GM12878 (cell line): ENCODE data around the gene RAB3C.

ENCODE experiments used
- BHLHE40 ChIP-seq, 2 experiments: fragments of 450-650 bp in 1 of 2; IDR thresholded peaks; 2 replicates each; pipeline ENCODE4 v1.6.1; 2011 to 2017; ENCODE audit warnings: low read depth in 2 of 2, borderline replicate concordance in 1 of 2, improper control_type of control experiment in 1 of 2, low read length in 1 of 2, mild to moderate bottlenecking in 1 of 2
- CBFB ChIP-seq: IDR thresholded peaks from 2 replicates; pipeline ENCODE4 v1.6.1; 2016; ENCODE audit warnings: antibody characterized with exemption, low read depth
- CTCF ChIP-seq, 3 experiments: IDR thresholded peaks in 2 of 3; conservative IDR thresholded peaks in 1 of 3; 2 replicates each; pipeline ENCODE4 v1.5.1; 2011; ENCODE audit warnings: low read depth in 3 of 3, low read length in 3 of 3, mild to moderate bottlenecking in 3 of 3, control low read depth in 2 of 3, moderate library complexity in 2 of 3, inconsistent platforms in 1 of 3, mixed read lengths in 1 of 3; ENCODE audit not compliant: control insufficient read depth in 2 of 3, insufficient read depth in 1 of 3; ENCODE audit errors: extremely low read depth in 1 of 3
- FOXM1 ChIP-seq: IDR thresholded peaks from 2 replicates; pipeline ENCODE4 v1.6.1; 2012; ENCODE audit warnings: low read depth, mild to moderate bottlenecking, inconsistent platforms, low read length, moderate library complexity
- NFYB ChIP-seq: IDR thresholded peaks from 2 replicates; pipeline ENCODE4 v1.6.1; 2011; ENCODE audit warnings: low read depth, mild to moderate bottlenecking, low read length, improper control_type of control experiment, moderate library complexity; ENCODE audit not compliant: insufficient read depth
- POLR2A ChIP-seq: IDR thresholded peaks from 2 replicates; pipeline ENCODE4 v1.6.1; 2011; ENCODE audit warnings: low read depth, mild to moderate bottlenecking, low read length
- SMC3 ChIP-seq: IDR thresholded peaks from 2 replicates; pipeline ENCODE4 v1.6.1; 2011; ENCODE audit warnings: low read length, improper control_type of control experiment, borderline replicate concordance
- YY1 ChIP-seq: IDR thresholded peaks from 2 replicates; pipeline ENCODE4 v1.6.1; 2011; ENCODE audit warnings: low read depth, mild to moderate bottlenecking, low read length
- ZBTB11 ChIP-seq: fragments of 450-650 bp; formaldehyde crosslinking; IDR thresholded peaks from 2 replicates; pipeline ENCODE4 v1.5.0; 2022; ENCODE audit warnings: mild to moderate bottlenecking, missing genetic modification characterization
- ZNF384 ChIP-seq: IDR thresholded peaks from 2 replicates; pipeline ENCODE4 v1.6.1; 2012; ENCODE audit warnings: low read depth, mild to moderate bottlenecking, low read length, improper control_type of control experiment, borderline replicate concordance

GRCh38 chr5:58708456-58708855 is 125.6 kb downstream of the RAB3C start:
- TF ChIP-seq CBFB (no peak), ZBTB11 (CRISPR knock-in tag) (no peak), POLR2A (no peak), CTCF (IDR thresholded peaks at IDR 0.05 in 2 of 3, conservative IDR thresholded peaks at IDR 0.05 in 1 of 3; ENCODE audit: control insufficient read depth in 2 of 3, extremely low read depth in 1 of 3, insufficient read depth in 1 of 3, low read depth in 3 of 3, low read length in 3 of 3) (no peak), YY1 (no peak), NFYB (no peak), SMC3 (no peak), ZNF384 (no peak), FOXM1 (no peak), BHLHE40 (IDR thresholded peaks at IDR 0.05; ENCODE audit: borderline replicate concordance in 1 of 2, low read depth in 2 of 2, low read length in 1 of 2) (no peak)
